Body of pancreas (tissue), 4 donors: ENCODE data around the gene SPRYD4. TPM values are rescaled to one million over a fixed set of nuclear protein-coding genes. Genes with fewer than 3 reads are reported as not detected.
"Not testable (repeated sequence)": the region's sequence is repeated elsewhere in the genome, so short reads cannot be mapped to it uniquely, and the experiment has no call there.

Experiments used
- ATAC-seq: fragments of 150-250 bp; one replicate; pipeline ENCODE4 v1.9.1; 2016
- DNase-seq, 4 donors: peaks; one replicate each; pipeline ENCODE4 v3.0.0-alpha.2; 2019
- H3K27ac ChIP-seq, 4 donors: fragments of 200-600 bp; sonication (generic); 1 replicate in 3 of 4; 2 replicates in 1 of 4; pipeline versions ENCODE4 v1.5.1 to v1.6.1; 2016 to 2019; ENCODE audit warnings: mild to moderate bottlenecking in 1 of 4, mixed read lengths in 1 of 4, moderate library complexity in 1 of 4
- H3K27me3 ChIP-seq, 2 donors: fragments of 200-600 bp; sonication (generic); one replicate each; pipeline ENCODE4 v1.6.0; 2016; ENCODE audit warnings: mild to moderate bottlenecking in 1 of 2
- H3K36me3 ChIP-seq, 2 donors: fragments of 200-600 bp; sonication (generic); replicated peaks in 1 of 2; 2 replicates each; pipeline ENCODE4 v1.5.1; 2016; ENCODE audit warnings: low read depth in 2 of 2; ENCODE audit not compliant: insufficient read depth in 1 of 2
- H3K4me1 ChIP-seq: fragments of 200-600 bp; sonication (generic); one replicate; pipeline ENCODE4 v1.6.0; 2016
- H3K4me3 ChIP-seq, 2 donors: fragments of 200-600 bp; sonication (generic); 1 replicate in 1 of 2; 2 replicates in 1 of 2; pipeline ENCODE4 v1.5.1; 2016 to 2019
- H3K9me3 ChIP-seq, 3 donors: fragments of 200-600 bp; sonication (generic); 1 replicate in 2 of 3; 2 replicates in 1 of 3; pipeline ENCODE4 v1.5.1; 2016
- CTCF ChIP-seq, 7 experiments: fragments of 450-650 bp in 4 of 7; fragments of 200-600 bp in 3 of 7; sonication (generic) in 3 of 7; IDR thresholded peaks; one replicate each; pipeline ENCODE4 v1.5.1; 2016 to 2019; ENCODE audit warnings: antibody characterized with exemption in 7 of 7
- POLR2A ChIP-seq, 3 donors: fragments of 450-650 bp; IDR thresholded peaks; one replicate each; pipeline ENCODE4 v1.6.1; 2016; ENCODE audit warnings: antibody characterized with exemption in 3 of 3, mild to moderate bottlenecking in 2 of 3
- WGBS, 2 donors: methylation state at CpG; one replicate each; pipeline ENCODE4 v1.1.5; 2017; 5-methylcytosine and 5-hydroxymethylcytosine counted together
- intact Hi-C: fragments of 100-400 bp; cut with DNase I; formaldehyde crosslinking; loops from one replicate; pipeline ENCODE4 v1.15.1; 2023
- total RNA-seq, 2 donors: library from RNA; depleted of rRNA; stranded (reverse); fragments of >200 nt; gene quantifications; one replicate each; pipeline ENCODE4 v1.1.0, GENCODE V29; 2016

The SPRYD4 gene
- total RNA-seq, 2 donors from 2014 or later = 1.6 to 2.1 TPM

- H3K27ac ChIP-seq = no peak overlapping the region
- no peak overlapping the region for H3K4me3 ChIP-seq
- intact Hi-C loops = no loop called here
- ATAC-seq (no peak), DNase-seq (no peak)
- peaks cover 0 to 3% of the 10 kb centered on the region in 2 donors for H3K36me3 ChIP-seq
- H3K27me3 ChIP-seq = no peaks in the 10 kb centered on the region
- 94 to 98% methylated on average over 11 of the region's 11 CpGs for WGBS, 2 donors
- TF ChIP-seq POLR2A (IDR thresholded peaks at IDR 0.05) (no peak), CTCF (IDR thresholded peaks at IDR 0.05) (no peak)
- no peaks in the 10 kb centered on the region for H3K4me1 ChIP-seq
- H3K9me3 ChIP-seq = no peaks in the 10 kb centered on the region
Measured at GRCh38 chr12:56431288-56431687, 37.1 kb upstream of the SPRYD4 start.

DNA sequence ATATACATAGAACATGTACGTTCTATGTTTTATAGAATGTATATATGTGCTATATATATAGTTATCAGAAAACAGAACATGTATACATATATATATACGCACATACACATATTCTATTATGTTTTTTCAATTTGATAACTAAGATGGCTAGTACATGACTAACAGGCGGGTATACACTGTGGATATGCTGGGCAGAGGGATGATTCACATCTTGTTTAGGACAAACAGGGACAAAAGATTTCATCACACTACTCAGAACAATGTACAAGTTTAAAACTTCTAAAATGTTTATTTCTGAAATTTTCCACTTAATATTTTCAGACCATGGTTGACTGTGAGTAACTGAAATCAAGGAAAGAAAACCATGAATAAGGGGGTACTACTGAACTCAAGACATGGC, 36.5 kb upstream of the SPRYD4 start:
- H3K9me3 ChIP-seq = no peaks in the 10 kb centered on the region
- intact Hi-C loops = no loop called here
- H3K36me3 ChIP-seq = peaks cover 0 to 3% of the 10 kb centered on the region in 2 donors
- H3K27me3 ChIP-seq = no peaks in the 10 kb centered on the region
- TF ChIP-seq POLR2A (IDR thresholded peaks at IDR 0.05) = no peak
- TF ChIP-seq CTCF (IDR thresholded peaks at IDR 0.05) = no peak
- no peak for ATAC-seq
- no peak overlapping the region for H3K4me3 ChIP-seq
- WGBS, 2 donors = 93 to 94% methylated on average over 3 of the region's 3 CpGs
- no peak overlapping the region for H3K27ac ChIP-seq
- DNase-seq = no peak
- no peaks in the 10 kb centered on the region for H3K4me1 ChIP-seq

GRCh38 chr12:56434828-56435227, 33.5 kb upstream of the SPRYD4 start:
- intact Hi-C loops = no loop called here
- Histone ChIP-seq H3K9me3 (no peaks in the 10 kb centered on the region), H3K4me1 (no peaks in the 10 kb centered on the region), H3K36me3 (peaks cover 0 to 3% of the 10 kb centered on the region in 2 donors), H3K4me3 (no peak overlapping the region), H3K27me3 (no peaks in the 10 kb centered on the region), H3K27ac (no peak overlapping the region)
- no peak for DNase-seq
- ATAC-seq = no peak
- TF ChIP-seq POLR2A (IDR thresholded peaks at IDR 0.05) (no peak), CTCF (IDR thresholded peaks at IDR 0.05) (no peak)
- 88 to 93% methylated on average over 6 of the region's 6 CpGs for WGBS, 2 donors

GRCh38 chr12:56437430-56438176, 30.8 kb upstream of the SPRYD4 start:
- intact Hi-C loops = no loop called here
- no peak for ATAC-seq
- no peak for DNase-seq
- no peak for TF ChIP-seq CTCF (IDR thresholded peaks at IDR 0.05)
- TF ChIP-seq POLR2A (IDR thresholded peaks at IDR 0.05) = no peak
- no peak overlapping the region for H3K27ac ChIP-seq
- H3K36me3 ChIP-seq = no peaks in the 10 kb centered on the region
- H3K27me3 ChIP-seq = no peaks in the 10 kb centered on the region
- H3K9me3 ChIP-seq = no peaks in the 10 kb centered on the region
- H3K4me1 ChIP-seq = no peaks in the 10 kb centered on the region
- WGBS, 2 donors = 77 to 91% methylated on average over 11 of the region's 11 CpGs
- no peak overlapping the region for H3K4me3 ChIP-seq

DNA sequence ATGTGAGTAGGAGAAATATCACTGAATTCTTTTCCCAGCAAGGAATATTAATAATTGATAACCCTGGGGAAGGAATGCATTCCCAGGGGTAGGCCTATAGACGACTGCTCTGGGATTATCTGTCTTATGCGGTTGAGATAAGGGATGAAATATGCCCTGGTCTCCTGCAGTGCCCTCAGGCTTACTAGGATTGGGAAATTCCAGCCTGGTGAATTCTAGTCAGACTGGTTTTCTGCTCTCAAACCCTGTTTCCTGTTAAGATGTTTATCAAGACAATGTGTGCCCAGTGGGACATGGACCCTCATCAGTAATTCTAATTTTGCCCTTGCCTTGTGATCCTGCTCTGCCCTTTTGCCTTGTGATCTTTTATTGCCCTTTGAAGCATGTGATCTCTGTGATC, 25.2 kb upstream of the SPRYD4 start:
- H3K27ac ChIP-seq, DNase-seq, H3K4me3 ChIP-seq, ATAC-seq, intact Hi-C loops, H3K27me3 ChIP-seq, H3K36me3 ChIP-seq, H3K4me1 ChIP-seq, H3K9me3 ChIP-seq: not testable (repeated sequence)
- WGBS, 2 donors = 31 to 45% methylated on average over 2 of the region's 2 CpGs
